ENCODE measurements around the gene APH1A. TPM values are rescaled to one million over a fixed set of nuclear protein-coding genes. Genes with fewer than 3 reads are reported as not detected.

APH1A gene
- total and polyA plus RNA-seq, 2 of the 13 experiments (the other 11 are each of a cell fraction or from before 2014, with no cell fraction given) = 114 to 130 TPM

DNA sequence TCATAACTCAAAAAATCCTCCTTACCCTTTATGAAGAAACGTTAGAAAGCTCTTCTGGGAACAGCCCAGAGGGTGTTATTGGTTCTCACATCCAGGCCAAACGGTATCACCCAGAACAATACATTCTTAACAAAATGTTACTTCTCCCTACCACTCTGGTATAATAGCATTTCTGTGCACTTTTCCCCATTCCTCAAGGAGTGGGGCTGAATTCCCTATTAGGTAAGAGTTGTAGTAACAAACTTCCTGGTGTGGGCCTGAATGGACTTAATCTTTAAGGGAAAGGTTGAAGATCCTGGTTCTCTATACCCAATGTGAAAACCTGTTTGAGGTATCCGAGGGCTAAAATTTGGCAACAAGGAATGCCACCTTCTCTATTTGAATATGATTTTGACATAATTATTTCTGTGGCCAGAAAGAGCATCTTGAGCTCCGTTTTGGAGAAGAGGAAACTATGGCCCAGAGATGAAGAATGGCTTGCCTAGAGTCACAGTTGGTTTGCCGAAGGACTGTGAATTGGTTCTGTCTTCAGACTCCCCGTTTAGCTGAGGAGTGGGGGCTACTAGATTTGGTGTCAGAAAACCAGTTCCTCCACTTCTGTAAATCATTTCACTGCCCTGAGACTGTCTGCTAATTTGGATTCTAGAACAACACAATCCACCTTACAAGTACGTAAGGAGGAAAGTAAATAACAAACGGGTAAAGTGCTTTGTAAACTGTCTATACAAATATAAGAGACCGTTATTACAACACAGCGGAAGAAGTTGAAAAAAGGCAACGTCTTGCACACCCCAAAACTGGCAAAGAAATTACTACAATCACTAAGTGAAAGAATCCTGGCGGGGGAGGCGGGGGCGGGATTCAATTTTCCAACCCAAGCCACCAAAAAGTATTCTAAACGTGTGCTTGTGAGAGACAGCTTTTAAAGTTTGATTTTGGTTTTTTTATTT, 35.2 kb downstream of the APH1A start (continued):
- TF ChIP-seq, protein P1, sequence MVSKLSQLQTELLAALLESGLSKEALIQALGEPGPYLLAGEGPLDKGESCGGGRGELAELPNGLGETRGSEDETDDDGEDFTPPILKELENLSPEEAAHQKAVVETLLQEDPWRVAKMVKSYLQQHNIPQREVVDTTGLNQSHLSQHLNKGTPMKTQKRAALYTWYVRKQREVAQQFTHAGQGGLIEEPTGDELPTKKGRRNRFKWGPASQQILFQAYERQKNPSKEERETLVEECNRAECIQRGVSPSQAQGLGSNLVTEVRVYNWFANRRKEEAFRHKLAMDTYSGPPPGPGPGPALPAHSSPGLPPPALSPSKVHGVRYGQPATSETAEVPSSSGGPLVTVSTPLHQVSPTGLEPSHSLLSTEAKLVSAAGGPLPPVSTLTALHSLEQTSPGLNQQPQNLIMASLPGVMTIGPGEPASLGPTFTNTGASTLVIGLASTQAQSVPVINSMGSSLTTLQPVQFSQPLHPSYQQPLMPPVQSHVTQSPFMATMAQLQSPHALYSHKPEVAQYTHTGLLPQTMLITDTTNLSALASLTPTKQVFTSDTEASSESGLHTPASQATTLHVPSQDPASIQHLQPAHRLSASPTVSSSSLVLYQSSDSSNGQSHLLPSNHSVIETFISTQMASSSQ (IDR thresholded peaks at IDR 0.05; ENCODE audit: low read depth) = no peak
- TF ChIP-seq, protein P1 (CRISPR knock-in tag; IDR thresholded peaks at IDR 0.05; ENCODE audit: borderline replicate concordance) = no peak
- TF ChIP-seq HNRNPK (IDR thresholded peaks at IDR 0.05; ENCODE audit: low read depth, low read length, poor library complexity, severe bottlenecking) = no peak
- TF ChIP-seq, protein P2, sequence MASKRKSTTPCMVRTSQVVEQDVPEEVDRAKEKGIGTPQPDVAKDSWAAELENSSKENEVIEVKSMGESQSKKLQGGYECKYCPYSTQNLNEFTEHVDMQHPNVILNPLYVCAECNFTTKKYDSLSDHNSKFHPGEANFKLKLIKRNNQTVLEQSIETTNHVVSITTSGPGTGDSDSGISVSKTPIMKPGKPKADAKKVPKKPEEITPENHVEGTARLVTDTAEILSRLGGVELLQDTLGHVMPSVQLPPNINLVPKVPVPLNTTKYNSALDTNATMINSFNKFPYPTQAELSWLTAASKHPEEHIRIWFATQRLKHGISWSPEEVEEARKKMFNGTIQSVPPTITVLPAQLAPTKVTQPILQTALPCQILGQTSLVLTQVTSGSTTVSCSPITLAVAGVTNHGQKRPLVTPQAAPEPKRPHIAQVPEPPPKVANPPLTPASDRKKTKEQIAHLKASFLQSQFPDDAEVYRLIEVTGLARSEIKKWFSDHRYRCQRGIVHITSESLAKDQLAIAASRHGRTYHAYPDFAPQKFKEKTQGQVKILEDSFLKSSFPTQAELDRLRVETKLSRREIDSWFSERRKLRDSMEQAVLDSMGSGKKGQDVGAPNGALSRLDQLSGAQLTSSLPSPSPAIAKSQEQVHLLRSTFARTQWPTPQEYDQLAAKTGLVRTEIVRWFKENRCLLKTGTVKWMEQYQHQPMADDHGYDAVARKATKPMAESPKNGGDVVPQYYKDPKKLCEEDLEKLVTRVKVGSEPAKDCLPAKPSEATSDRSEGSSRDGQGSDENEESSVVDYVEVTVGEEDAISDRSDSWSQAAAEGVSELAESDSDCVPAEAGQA (IDR thresholded peaks at IDR 0.05; ENCODE audit: low read depth) = no peak
- TF ChIP-seq, protein P2 (CRISPR knock-in tag; IDR thresholded peaks at IDR 0.05; ENCODE audit: borderline replicate concordance) = no peak
- no peak for TF ChIP-seq NRL (CRISPR knock-in tag; IDR thresholded peaks at IDR 0.05; ENCODE audit: borderline replicate concordance)
- no peak for TF ChIP-seq MED8 (CRISPR knock-in tag; IDR thresholded peaks at IDR 0.05; ENCODE audit: insufficient replicate concordance)

Measured in HepG2 (cell line).